ENCODE data around the gene GMPS. TPM values are rescaled to one million over a fixed set of nuclear protein-coding genes. Genes with fewer than 3 reads are reported as not detected.
A peak's percentile ranks its signal among the peaks of the same experiment; 100 is the strongest.

GMPS gene
- total and polyA plus RNA-seq, 2 experiments from 2014 or later: 49.0 to 65.1 TPM

DNA sequence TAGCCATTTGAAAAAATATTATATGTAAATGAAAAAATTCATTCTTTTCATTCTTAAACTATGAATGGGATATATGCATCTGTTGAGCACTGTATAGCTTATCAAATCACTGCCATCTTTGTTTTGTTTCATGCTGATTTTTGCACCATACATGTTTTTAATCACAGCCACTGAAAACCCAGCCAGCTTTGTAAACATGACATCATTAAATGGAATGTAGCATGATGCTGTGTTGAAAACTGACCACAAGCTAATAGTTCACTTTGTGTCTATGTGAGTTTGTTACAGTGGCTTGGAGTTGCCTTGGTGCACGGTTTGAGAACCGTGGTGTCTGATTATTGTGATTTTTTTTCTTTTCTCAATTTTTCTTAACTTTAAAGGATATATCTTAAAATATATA, 75.7 kb downstream of the GMPS start:
- Histone ChIP-seq H3K27ac (peak overlapping the region; percentile 66), H3K27me3 (replicated peaks; ENCODE audit: insufficient read depth) (no peaks in the 10 kb centered on the region), H3K79me2 (ENCODE audit: insufficient read depth) (no peaks in the 10 kb centered on the region), H4K20me1 (ENCODE audit: insufficient read depth) (no peaks in the 10 kb centered on the region), H3K9ac (0 out of 2 replicates have a peak overlapping the region, but pooled peaks have one; percentile 25), H3K4me1 (ENCODE audit: insufficient read depth) (peaks cover 15% of the 10 kb centered on the region), H3K9me3 (ENCODE audit: low read depth) (no peaks in the 10 kb centered on the region), H3K4me2 (ENCODE audit: unreplicated experiment) (peak overlapping the region; percentile 35), H2AFZ (no peak overlapping the region), H3F3A (ENCODE audit: insufficient read depth) (peaks cover 15% of the 10 kb centered on the region; the same call in 1 of the 2 replicates), H3K9me2 (ENCODE audit: insufficient read depth) (no peaks in the 10 kb centered on the region; the same call in 1 of the 2 replicates), H3K36me3 (ENCODE audit: low read depth) (0 out of 2 replicates have a peak, but pooled peaks cover 6% of the 10 kb centered on the region), H3K4me3 (no peak overlapping the region)
- no peak for TF ChIP-seq EZH2 (IDR thresholded peaks at IDR 0.05; ENCODE audit: insufficient read depth, poor library complexity, severe bottlenecking)
- WGBS, 2 experiments (ENCODE audit: low coverage in 1 of 2, low lambda C conversion rate in 2 of 2, missing lambda C conversion rate in 2 of 2): 33 to 52% methylated on average over 2 of the region's 2 CpGs
- peak; percentile 86 for DNase-seq
- in situ Hi-C loops (cut with MboI): no loop called here

DNA sequence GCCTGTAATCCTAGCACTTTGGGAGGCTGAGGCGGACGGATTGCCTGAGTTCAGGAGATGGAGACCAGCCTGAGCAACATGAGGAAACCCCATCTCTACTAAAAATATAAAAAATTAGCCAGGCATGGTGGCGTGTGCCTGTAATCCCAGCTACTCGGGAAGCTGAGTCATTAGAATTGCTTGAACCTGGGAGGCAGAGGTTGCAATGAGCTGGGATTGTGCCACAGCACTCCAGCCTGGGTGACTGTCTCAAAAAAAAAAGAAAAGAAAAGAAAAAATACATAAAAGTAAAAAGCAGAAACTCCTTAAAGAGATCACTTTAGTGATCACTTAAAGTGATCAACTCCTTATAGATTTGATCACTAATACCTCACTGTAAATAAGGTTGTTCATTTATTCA, 78.0 kb downstream of the GMPS start:
- no peak overlapping the region for H3K27ac ChIP-seq
- peaks cover 15% of the 10 kb centered on the region for H3K4me1 ChIP-seq (ENCODE audit: insufficient read depth)
- H3F3A ChIP-seq (ENCODE audit: insufficient read depth): peaks cover 15% of the 10 kb centered on the region; the same call in 1 of the 2 replicates
- H3K9ac ChIP-seq: no peak overlapping the region
- no peak overlapping the region for H3K4me3 ChIP-seq
- no peaks in the 10 kb centered on the region for H3K79me2 ChIP-seq (ENCODE audit: insufficient read depth)
- H3K9me3 ChIP-seq (ENCODE audit: low read depth): no peaks in the 10 kb centered on the region
- H4K20me1 ChIP-seq (ENCODE audit: insufficient read depth): no peaks in the 10 kb centered on the region
- WGBS, 2 experiments (ENCODE audit: low coverage in 1 of 2, low lambda C conversion rate in 2 of 2, missing lambda C conversion rate in 2 of 2): 51 to 59% methylated on average over 4 of the region's 4 CpGs
- no peak overlapping the region for H3K4me2 ChIP-seq (ENCODE audit: unreplicated experiment)
- peak; percentile 52 for DNase-seq
- no peak overlapping the region for H2AFZ ChIP-seq
- in situ Hi-C loops (cut with MboI): no loop called here
- H3K9me2 ChIP-seq (ENCODE audit: insufficient read depth): no peaks in the 10 kb centered on the region; the same call in 1 of the 2 replicates
- TF ChIP-seq EZH2phosphoT487 (IDR thresholded peaks at IDR 0.05; ENCODE audit: insufficient read depth, low read depth) (no peak), EZH2 (IDR thresholded peaks at IDR 0.05; ENCODE audit: insufficient read depth, poor library complexity, severe bottlenecking) (no peak)
- no peaks in the 10 kb centered on the region for H3K27me3 ChIP-seq (replicated peaks; ENCODE audit: insufficient read depth)
- H3K36me3 ChIP-seq (ENCODE audit: low read depth): 0 out of 2 replicates have a peak, but pooled peaks cover 6% of the 10 kb centered on the region

- H3F3A ChIP-seq (ENCODE audit: insufficient read depth): peaks cover 13% of the 10 kb centered on the region; the same call in 1 of the 2 replicates
- 59 to 61% methylated on average over 8 of the region's 8 CpGs for WGBS, 2 experiments (ENCODE audit: low coverage in 1 of 2, low lambda C conversion rate in 2 of 2, missing lambda C conversion rate in 2 of 2)
- no peak overlapping the region for H3K27ac ChIP-seq
- no peaks in the 10 kb centered on the region for H3K79me2 ChIP-seq (ENCODE audit: insufficient read depth)
- peaks cover 15% of the 10 kb centered on the region for H3K4me1 ChIP-seq (ENCODE audit: insufficient read depth)
- no peak for DNase-seq
- TF ChIP-seq EZH2 (IDR thresholded peaks at IDR 0.05; ENCODE audit: insufficient read depth, poor library complexity, severe bottlenecking): no peak
- TF ChIP-seq EZH2phosphoT487 (IDR thresholded peaks at IDR 0.05; ENCODE audit: insufficient read depth, low read depth): no peak
- in situ Hi-C loops (cut with MboI): no loop called here
- H2AFZ ChIP-seq: no peak overlapping the region
- no peak overlapping the region for H3K4me3 ChIP-seq
- no peaks in the 10 kb centered on the region for H4K20me1 ChIP-seq (ENCODE audit: insufficient read depth)
- no peak overlapping the region for H3K9ac ChIP-seq
- H3K4me2 ChIP-seq (ENCODE audit: unreplicated experiment): no peak overlapping the region
- no peaks in the 10 kb centered on the region for H3K27me3 ChIP-seq (replicated peaks; ENCODE audit: insufficient read depth)
- 0 out of 2 replicates have a peak, but pooled peaks cover 3% of the 10 kb centered on the region for H3K36me3 ChIP-seq (ENCODE audit: low read depth)
- no peaks in the 10 kb centered on the region; the same call in 1 of the 2 replicates for H3K9me2 ChIP-seq (ENCODE audit: insufficient read depth)
- no peaks in the 10 kb centered on the region for H3K9me3 ChIP-seq (ENCODE audit: low read depth)
These were observed 79.2 kb downstream of the GMPS start for GRCh38 chr3:155949453-155950217.

- DNase-seq: no peak
- Histone ChIP-seq H3F3A (ENCODE audit: insufficient read depth) (0 out of 2 replicates have a peak, but pooled peaks cover 8% of the 10 kb centered on the region), H4K20me1 (ENCODE audit: insufficient read depth) (no peaks in the 10 kb centered on the region), H3K4me3 (no peak overlapping the region), H3K79me2 (ENCODE audit: insufficient read depth) (no peaks in the 10 kb centered on the region), H3K9me3 (ENCODE audit: low read depth) (no peaks in the 10 kb centered on the region), H3K9ac (no peak overlapping the region), H3K27me3 (replicated peaks; ENCODE audit: insufficient read depth) (no peaks in the 10 kb centered on the region), H3K4me2 (ENCODE audit: unreplicated experiment) (no peak overlapping the region), H3K27ac (no peak overlapping the region), H2AFZ (no peak overlapping the region), H3K4me1 (ENCODE audit: insufficient read depth) (peaks cover 7% of the 10 kb centered on the region; the same call in 1 of the 2 replicates), H3K36me3 (ENCODE audit: low read depth) (no peaks in the 10 kb centered on the region), H3K9me2 (ENCODE audit: insufficient read depth) (no peaks in the 10 kb centered on the region)
- no peak for TF ChIP-seq EZH2 (IDR thresholded peaks at IDR 0.05; ENCODE audit: insufficient read depth, poor library complexity, severe bottlenecking)
- no peak for TF ChIP-seq EZH2phosphoT487 (IDR thresholded peaks at IDR 0.05; ENCODE audit: insufficient read depth, low read depth)
- WGBS, 2 experiments (ENCODE audit: low coverage in 1 of 2, low lambda C conversion rate in 2 of 2, missing lambda C conversion rate in 2 of 2): 95 to 98% methylated on average over 4 of the region's 4 CpGs
- in situ Hi-C loops (cut with MboI): no loop called here
These were observed 86.3 kb downstream of the GMPS start for GRCh38 chr3:155956508-155957411.

All from GM23248 (cell line).